Thoracic aorta (tissue), 2 donors: ENCODE data around the gene SV2B. TPM values are rescaled to one million over a fixed set of nuclear protein-coding genes. Genes with fewer than 3 reads are reported as not detected.

ENCODE experiments used
- ATAC-seq: fragments of 150-250 bp; one replicate; pipeline ENCODE4 v1.8.0; 2017; ENCODE audit warnings: low read depth; ENCODE audit not compliant: insufficient number of reproducible peaks, low FRiP score
- DNase-seq: peaks from one replicate; pipeline ENCODE4 v3.0.0-alpha.2; 2020; ENCODE audit warnings: low spot score
- H3K27ac ChIP-seq, 2 donors: fragments of 200-600 bp; sonication (generic); 1 replicate in 1 of 2; 2 replicates in 1 of 2; pipeline ENCODE4 v1.5.1; 2016; ENCODE audit warnings: mild to moderate bottlenecking in 2 of 2, moderate library complexity in 2 of 2
- H3K27me3 ChIP-seq: fragments of 200-600 bp; sonication (generic); replicated peaks from 2 replicates; pipeline ENCODE4 v1.6.0; 2016; ENCODE audit warnings: mild to moderate bottlenecking; ENCODE audit not compliant: insufficient read depth
- H3K36me3 ChIP-seq: fragments of 200-600 bp; sonication (generic); one replicate; pipeline ENCODE4 v1.5.1; 2016
- H3K4me1 ChIP-seq, 2 donors: fragments of 200-600 bp; sonication (generic); 1 replicate in 1 of 2; 2 replicates in 1 of 2; pipeline versions ENCODE4 v1.5.1 to v1.6.0; 2016; ENCODE audit warnings: low read depth in 2 of 2, mild to moderate bottlenecking in 1 of 2; ENCODE audit not compliant: control insufficient read depth in 1 of 2
- H3K4me3 ChIP-seq: fragments of 200-600 bp; sonication (generic); 2 replicates; pipeline ENCODE4 v1.5.1; 2016; ENCODE audit warnings: mild to moderate bottlenecking
- H3K9me3 ChIP-seq: fragments of 200-600 bp; sonication (generic); 2 replicates; pipeline ENCODE4 v1.5.1; 2016
- CTCF ChIP-seq: fragments of 200-600 bp; sonication (generic); IDR thresholded peaks from one replicate; pipeline ENCODE4 v1.5.1; 2019; ENCODE audit warnings: antibody characterized with exemption
- total RNA-seq, 2 donors: library from RNA; depleted of rRNA; stranded (reverse); fragments of >200 nt; gene quantifications; one replicate each; pipeline versions ENCODE4 v1.1.0 to v1.2.3, GENCODE V29; 2016

Gene SV2B
- total RNA-seq, 2 donors from 2014 or later: 2.6 TPM; not detected in 1

- ATAC-seq (no peak), DNase-seq (no peak)
- Histone ChIP-seq H3K36me3 (no peaks in the 10 kb centered on the region), H3K4me1 (no peaks in the 10 kb centered on the region), H3K9me3 (no peaks in the 10 kb centered on the region), H3K27me3 (peaks cover 3% of the 10 kb centered on the region), H3K27ac (no peak overlapping the region), H3K4me3 (no peak overlapping the region)
- TF ChIP-seq CTCF: no peak
Measured at GRCh38 chr15:91122296-91122695, 22.2 kb downstream of the SV2B start.

GRCh38 chr15:91124132-91124531 is 24.1 kb downstream of the SV2B start:
- H3K4me3 ChIP-seq: no peak overlapping the region
- H3K9me3 ChIP-seq: no peaks in the 10 kb centered on the region
- no peaks in the 10 kb centered on the region for H3K4me1 ChIP-seq
- DNase-seq: no peak
- ATAC-seq: no peak
- no peak for TF ChIP-seq CTCF
- no peak overlapping the region for H3K27ac ChIP-seq
- peaks cover 3% of the 10 kb centered on the region for H3K27me3 ChIP-seq
- no peaks in the 10 kb centered on the region for H3K36me3 ChIP-seq

DNA sequence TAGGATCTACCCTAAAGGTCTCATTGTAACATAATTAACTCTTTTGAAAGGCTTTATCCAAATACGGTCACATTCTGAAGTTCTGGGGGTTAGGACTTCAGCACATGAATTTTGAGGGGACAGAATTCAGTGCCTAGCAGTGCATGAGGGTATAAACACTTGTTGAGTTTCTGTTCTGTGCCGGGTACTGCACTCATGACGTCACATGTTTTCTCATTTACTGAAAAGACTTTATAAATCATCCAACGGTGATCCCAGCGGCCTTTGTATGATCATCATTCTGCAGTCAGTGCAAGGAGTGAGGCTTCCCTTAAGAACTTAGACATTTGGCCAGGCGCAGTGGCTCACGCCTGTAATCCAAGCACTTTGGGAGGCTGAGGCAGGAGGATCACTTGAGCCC is 25.1 kb downstream of the SV2B start:
- ATAC-seq: no peak

GRCh38 chr15:91126080-91126479 is 26.0 kb downstream of the SV2B start:
- H3K4me3 ChIP-seq: no peak overlapping the region
- no peak for TF ChIP-seq CTCF
- ATAC-seq: no peak
- H3K27ac ChIP-seq: no peak overlapping the region
- H3K36me3 ChIP-seq: no peaks in the 10 kb centered on the region
- H3K4me1 ChIP-seq: no peaks in the 10 kb centered on the region
- DNase-seq: no peak
- no peaks in the 10 kb centered on the region for H3K9me3 ChIP-seq
- H3K27me3 ChIP-seq: peaks cover 3% of the 10 kb centered on the region

More for the DNA sequence above, 25.1 kb downstream of the SV2B start:
- no peak overlapping the region for H3K4me3 ChIP-seq
- no peaks in the 10 kb centered on the region for H3K36me3 ChIP-seq
- no peak for DNase-seq
- no peak overlapping the region for H3K27ac ChIP-seq
- no peaks in the 10 kb centered on the region for H3K9me3 ChIP-seq
- no peak for TF ChIP-seq CTCF
- peaks cover 3% of the 10 kb centered on the region for H3K27me3 ChIP-seq
- no peaks in the 10 kb centered on the region for H3K4me1 ChIP-seq

DNA sequence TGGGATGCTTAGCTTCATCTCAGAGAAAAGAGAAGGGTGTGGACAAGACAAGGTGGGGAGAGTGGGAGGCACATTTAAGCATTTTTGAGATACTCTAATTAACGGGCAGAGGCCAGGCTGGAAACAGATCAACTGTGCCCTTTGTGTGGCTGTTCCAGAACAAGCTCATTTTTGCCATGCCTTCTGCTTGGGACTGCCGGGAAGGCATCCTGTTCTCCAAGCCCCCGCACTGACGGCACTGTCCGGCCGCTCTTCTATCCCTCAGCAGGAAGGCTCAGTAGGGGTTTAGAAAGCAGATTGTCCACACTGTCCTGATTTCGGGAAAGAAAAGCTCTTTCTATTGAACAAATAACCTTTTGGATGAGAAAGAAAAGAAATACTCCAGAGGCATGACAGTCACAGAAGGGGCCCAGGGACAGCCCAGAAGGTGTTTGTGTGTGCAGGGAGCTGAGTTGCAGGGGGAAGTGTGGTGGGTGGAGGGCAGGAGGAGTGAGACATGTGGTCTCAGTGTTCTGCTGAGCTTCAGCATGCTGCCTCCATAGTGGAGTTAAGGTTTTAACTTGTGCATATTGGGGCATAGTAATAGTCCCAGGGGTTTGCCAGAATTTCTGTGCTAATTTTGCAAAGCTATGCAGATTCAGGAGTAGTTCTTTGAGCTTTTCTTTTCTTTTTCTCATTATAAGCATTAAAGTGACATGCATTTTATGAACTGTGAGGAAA is 27.3 kb downstream of the SV2B start:
- H3K4me3 ChIP-seq: no peak overlapping the region
- H3K27ac ChIP-seq: no peak overlapping the region
- no peaks in the 10 kb centered on the region for H3K4me1 ChIP-seq
- DNase-seq: no peak
- no peaks in the 10 kb centered on the region for H3K36me3 ChIP-seq
- no peaks in the 10 kb centered on the region for H3K9me3 ChIP-seq
- H3K27me3 ChIP-seq: peaks cover 3% of the 10 kb centered on the region
- TF ChIP-seq CTCF: no peak
- no peak for ATAC-seq
